Measurements from ENCODE around the gene SHBG.
"Not testable (repeated sequence)": the region's sequence is repeated elsewhere in the genome, so short reads cannot be mapped to it uniquely, and the experiment has no call there.

SHBG gene

GRCh38 chr17:7618608-7619007 is 11.3 kb upstream of the SHBG start:
- Histone ChIP-seq H3K4me1 (ENCODE audit: insufficient read depth, low read length, severe bottlenecking) (peaks cover 4% of the 10 kb centered on the region), H3K9ac (ENCODE audit: low read length) (no peak overlapping the region), H3K27me3 (ENCODE audit: insufficient read depth, low read length) (no peaks in the 10 kb centered on the region), H3F3A (ENCODE audit: insufficient read depth, low read length) (no peaks in the 10 kb centered on the region), H3K9me3 (ENCODE audit: low read length) (no peaks in the 10 kb centered on the region), H2AFZ (ENCODE audit: low read length) (no peak overlapping the region), H4K20me1 (ENCODE audit: insufficient read depth, low read length) (no peaks in the 10 kb centered on the region), H3K4me2 (ENCODE audit: low read length) (no peak overlapping the region), H3K79me2 (ENCODE audit: insufficient read depth, low read length) (peaks cover 7% of the 10 kb centered on the region), H3K36me3 (ENCODE audit: insufficient read depth, low read length) (no peaks in the 10 kb centered on the region), H3K4me3 (ENCODE audit: low read depth, low read length, poor library complexity, severe bottlenecking) (no peak overlapping the region), H3K9me2 (ENCODE audit: low read depth, low read length) (no peaks in the 10 kb centered on the region), H3K27ac (ENCODE audit: low read depth, low read length, poor library complexity, severe bottlenecking) (no peak overlapping the region)
- TF ChIP-seq, protein P1, sequence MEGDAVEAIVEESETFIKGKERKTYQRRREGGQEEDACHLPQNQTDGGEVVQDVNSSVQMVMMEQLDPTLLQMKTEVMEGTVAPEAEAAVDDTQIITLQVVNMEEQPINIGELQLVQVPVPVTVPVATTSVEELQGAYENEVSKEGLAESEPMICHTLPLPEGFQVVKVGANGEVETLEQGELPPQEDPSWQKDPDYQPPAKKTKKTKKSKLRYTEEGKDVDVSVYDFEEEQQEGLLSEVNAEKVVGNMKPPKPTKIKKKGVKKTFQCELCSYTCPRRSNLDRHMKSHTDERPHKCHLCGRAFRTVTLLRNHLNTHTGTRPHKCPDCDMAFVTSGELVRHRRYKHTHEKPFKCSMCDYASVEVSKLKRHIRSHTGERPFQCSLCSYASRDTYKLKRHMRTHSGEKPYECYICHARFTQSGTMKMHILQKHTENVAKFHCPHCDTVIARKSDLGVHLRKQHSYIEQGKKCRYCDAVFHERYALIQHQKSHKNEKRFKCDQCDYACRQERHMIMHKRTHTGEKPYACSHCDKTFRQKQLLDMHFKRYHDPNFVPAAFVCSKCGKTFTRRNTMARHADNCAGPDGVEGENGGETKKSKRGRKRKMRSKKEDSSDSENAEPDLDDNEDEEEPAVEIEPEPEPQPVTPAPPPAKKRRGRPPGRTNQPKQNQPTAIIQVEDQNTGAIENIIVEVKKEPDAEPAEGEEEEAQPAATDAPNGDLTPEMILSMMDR (IDR thresholded peaks at IDR 0.05; ENCODE audit: low read length) = no peak
- TF ChIP-seq EZH2 (IDR thresholded peaks at IDR 0.05; ENCODE audit: borderline replicate concordance, low read length) = no peak

DNA sequence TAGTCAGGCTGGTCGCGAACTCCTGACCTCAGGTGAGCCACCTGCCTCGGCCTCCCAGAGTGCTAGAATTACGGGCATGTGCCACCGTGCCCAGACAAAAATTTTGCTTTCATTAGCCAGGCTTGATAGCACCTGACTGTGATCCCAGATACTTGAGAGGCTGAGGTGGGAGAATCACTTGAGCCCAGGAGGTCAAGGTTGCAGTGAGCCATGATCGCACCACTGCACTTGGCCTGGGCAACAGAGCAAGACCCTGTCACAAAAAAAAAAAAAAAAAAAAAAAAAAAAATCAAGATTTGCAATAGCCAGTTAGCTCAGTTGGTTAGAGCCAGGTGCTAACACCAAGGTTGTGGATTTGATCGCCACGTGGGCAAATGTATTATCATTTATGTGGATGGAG is 9.1 kb upstream of the SHBG start:
- Histone ChIP-seq H3K9me2 (ENCODE audit: low read depth, low read length) (no peaks in the 10 kb centered on the region), H3K4me3 (ENCODE audit: low read depth, low read length, poor library complexity, severe bottlenecking) (no peak overlapping the region), H3K36me3 (ENCODE audit: insufficient read depth, low read length) (no peaks in the 10 kb centered on the region; the same call in 1 of the 2 replicates), H3K9me3 (ENCODE audit: low read length) (no peaks in the 10 kb centered on the region), H3K4me2 (ENCODE audit: low read length) (no peak overlapping the region), H3K79me2 (ENCODE audit: insufficient read depth, low read length) (no peaks in the 10 kb centered on the region), H3K27me3 (ENCODE audit: insufficient read depth, low read length) (no peaks in the 10 kb centered on the region), H3K27ac (ENCODE audit: low read depth, low read length, poor library complexity, severe bottlenecking) (no peak overlapping the region), H4K20me1 (ENCODE audit: insufficient read depth, low read length) (no peaks in the 10 kb centered on the region), H3K9ac (ENCODE audit: low read length) (no peak overlapping the region), H3K4me1 (ENCODE audit: insufficient read depth, low read length, severe bottlenecking) (no peaks in the 10 kb centered on the region), H2AFZ (ENCODE audit: low read length) (no peak overlapping the region), H3F3A (ENCODE audit: insufficient read depth, low read length) (no peaks in the 10 kb centered on the region)
- no peak for TF ChIP-seq EZH2 (IDR thresholded peaks at IDR 0.05; ENCODE audit: borderline replicate concordance, low read length)
- TF ChIP-seq, protein P1 (IDR thresholded peaks at IDR 0.05; ENCODE audit: low read length) = no peak

GRCh38 chr17:7623661-7624060 is 6.3 kb upstream of the SHBG start:
- Histone ChIP-seq H3F3A (ENCODE audit: insufficient read depth, low read length) (no peaks in the 10 kb centered on the region), H3K36me3 (ENCODE audit: insufficient read depth, low read length) (no peaks in the 10 kb centered on the region; the same call in 1 of the 2 replicates), H3K4me1 (ENCODE audit: insufficient read depth, low read length, severe bottlenecking) (peaks cover 5% of the 10 kb centered on the region), H3K9me3 (ENCODE audit: low read length) (no peaks in the 10 kb centered on the region), H3K4me3 (ENCODE audit: low read depth, low read length, poor library complexity, severe bottlenecking) (no peak overlapping the region), H3K79me2 (ENCODE audit: insufficient read depth, low read length) (no peaks in the 10 kb centered on the region), H3K4me2 (ENCODE audit: low read length) (no peak overlapping the region), H4K20me1 (ENCODE audit: insufficient read depth, low read length) (no peaks in the 10 kb centered on the region), H3K9ac (ENCODE audit: low read length) (no peak overlapping the region), H3K9me2 (ENCODE audit: low read depth, low read length) (no peaks in the 10 kb centered on the region), H2AFZ (ENCODE audit: low read length) (no peak overlapping the region), H3K27me3 (ENCODE audit: insufficient read depth, low read length) (no peaks in the 10 kb centered on the region), H3K27ac (ENCODE audit: low read depth, low read length, poor library complexity, severe bottlenecking) (no peak overlapping the region)
- TF ChIP-seq, protein P1 (IDR thresholded peaks at IDR 0.05; ENCODE audit: low read length) = no peak
- TF ChIP-seq EZH2 (IDR thresholded peaks at IDR 0.05; ENCODE audit: borderline replicate concordance, low read length) = no peak

- not testable (repeated sequence) for H3K4me3 ChIP-seq (ENCODE audit: low read depth, low read length, poor library complexity, severe bottlenecking); H3K27ac ChIP-seq (ENCODE audit: low read depth, low read length, poor library complexity, severe bottlenecking); H3K36me3 ChIP-seq (ENCODE audit: insufficient read depth, low read length); H4K20me1 ChIP-seq (ENCODE audit: insufficient read depth, low read length); H3K9ac ChIP-seq (ENCODE audit: low read length); H2AFZ ChIP-seq (ENCODE audit: low read length); H3K27me3 ChIP-seq (ENCODE audit: insufficient read depth, low read length); H3K9me3 ChIP-seq (ENCODE audit: low read length); H3K4me1 ChIP-seq (ENCODE audit: insufficient read depth, low read length, severe bottlenecking); H3K79me2 ChIP-seq (ENCODE audit: insufficient read depth, low read length); H3F3A ChIP-seq (ENCODE audit: insufficient read depth, low read length); H3K9me2 ChIP-seq (ENCODE audit: low read depth, low read length); H3K4me2 ChIP-seq (ENCODE audit: low read length)
Observed at GRCh38 chr17:7625749-7626148, 4.2 kb upstream of the SHBG start.
